Hematopoietic multipotent progenitor cell treated with erythropoietin and hydrocortisone succinate and interleukin-3 and kit ligand, for 17 days (in vitro differentiated cells): ENCODE results near the gene ZNF576.
"Not testable (repeated sequence)": the region's sequence is repeated elsewhere in the genome, so short reads cannot be mapped to it uniquely, and the experiment has no call there.

Source experiments
- DNase-seq: peaks from one replicate; pipeline ENCODE4 v3.0.0-alpha.2; 2015; ENCODE audit warnings: low spot score

Gene ZNF576

GRCh38 chr19:43595999-43596841, at the start of gene ZNF576, which contains the start of gene IRGQ:
Gene ZNF576 (plus strand): TSS chr19:43596595. CDS start chr19:43597109, 514 bp downstream.
Gene IRGQ (minus strand): TSS chr19:43596134. CDS start chr19:43595338, 796 bp downstream.
- peak; percentile 100 for DNase-seq

GRCh38 chr19:43547926-43548325, 48.5 kb upstream of the ZNF576 start:
- DNase-seq = not testable (repeated sequence)

- no peak for DNase-seq
Observed at GRCh38 chr19:43548706-43549105, 47.7 kb upstream of the ZNF576 start.

- no peak for DNase-seq
Observed at GRCh38 chr19:43551399-43552197, 44.8 kb upstream of the ZNF576 start.

GRCh38 chr19:43552198-43552450, 44.3 kb upstream of the ZNF576 start:
- DNase-seq = no peak

GRCh38 chr19:43552616-43553015, 43.8 kb upstream of the ZNF576 start:
- no peak for DNase-seq

GRCh38 chr19:43553656-43554055, 42.7 kb upstream of the ZNF576 start:
- no peak for DNase-seq

GRCh38 chr19:43554317-43554895, 42.0 kb upstream of the ZNF576 start:
- no peak for DNase-seq

- DNase-seq = peak; percentile 79
Observed at GRCh38 chr19:43555185-43555770, 41.1 kb upstream of the ZNF576 start.

- no peak for DNase-seq
Observed at GRCh38 chr19:43560687-43561086, 35.7 kb upstream of the ZNF576 start.

- DNase-seq = no peak
Observed at GRCh38 chr19:43561139-43561970, 35.0 kb upstream of the ZNF576 start.

GRCh38 chr19:43562226-43562697, 34.1 kb upstream of the ZNF576 start:
- DNase-seq = no peak

- DNase-seq = peak; percentile 38
Observed at GRCh38 chr19:43562698-43563241, 33.6 kb upstream of the ZNF576 start.

- no peak for DNase-seq
Observed at GRCh38 chr19:43563816-43564457, 32.5 kb upstream of the ZNF576 start.

- DNase-seq = no peak
Observed at GRCh38 chr19:43564800-43565199, 31.6 kb upstream of the ZNF576 start.

- DNase-seq = no peak
Observed at GRCh38 chr19:43569657-43570056, 26.7 kb upstream of the ZNF576 start.

GRCh38 chr19:43570174-43570791, 26.1 kb upstream of the ZNF576 start:
- DNase-seq = no peak

GRCh38 chr19:43572171-43572588, 24.2 kb upstream of the ZNF576 start:
- DNase-seq = no peak

- DNase-seq = no peak
Observed at GRCh38 chr19:43574424-43575155, 21.8 kb upstream of the ZNF576 start.
